Measurements from ENCODE around the gene BAMBI. TPM values are rescaled to one million over a fixed set of nuclear protein-coding genes. Genes with fewer than 3 reads are reported as not detected.
A peak's percentile ranks its signal among the peaks of the same experiment; 100 is the strongest.

Gene BAMBI
- total and polyA plus RNA-seq, 8 donors: 0.85 to 9.1 (median 1.5) TPM; not detected in 3

DNA sequence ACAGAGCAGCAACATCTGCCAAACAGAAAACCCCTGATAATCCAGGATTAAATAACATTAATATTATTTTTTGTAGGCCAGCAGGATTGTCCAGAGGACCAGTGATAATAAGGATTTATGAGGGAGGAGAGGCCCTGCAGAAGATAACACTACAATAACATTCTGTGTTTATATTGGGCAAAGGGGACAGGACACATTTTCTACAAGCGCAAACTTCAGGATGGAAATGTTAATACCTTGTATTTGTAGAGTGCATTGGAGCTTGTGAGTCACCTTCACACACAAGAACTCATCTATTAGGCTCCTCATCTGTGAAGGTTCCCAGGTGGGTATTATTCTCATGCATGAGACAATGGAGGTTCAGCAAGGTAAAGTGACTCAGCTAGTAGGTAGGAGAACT lies 51.0 kb downstream of the BAMBI start:
- Histone ChIP-seq H3K4me3 (no peak overlapping the region), H3K27ac (no peak overlapping the region), H3K4me1 (no peaks in the 10 kb centered on the region), H3K36me3 (no peaks in the 10 kb centered on the region), H3K27me3 (peaks cover 0 to 10% (median 0%) of the 10 kb centered on the region in 3 donors), H3K9me3 (no peaks in the 10 kb centered on the region)
- no peak for DNase-seq
- TF ChIP-seq POLR2AphosphoS5 (IDR thresholded peaks at IDR 0.05) (no peak), POLR2A (IDR thresholded peaks at IDR 0.05) (no peak), EP300 (IDR thresholded peaks at IDR 0.05) (no peak)
- TF ChIP-seq, protein P1, sequence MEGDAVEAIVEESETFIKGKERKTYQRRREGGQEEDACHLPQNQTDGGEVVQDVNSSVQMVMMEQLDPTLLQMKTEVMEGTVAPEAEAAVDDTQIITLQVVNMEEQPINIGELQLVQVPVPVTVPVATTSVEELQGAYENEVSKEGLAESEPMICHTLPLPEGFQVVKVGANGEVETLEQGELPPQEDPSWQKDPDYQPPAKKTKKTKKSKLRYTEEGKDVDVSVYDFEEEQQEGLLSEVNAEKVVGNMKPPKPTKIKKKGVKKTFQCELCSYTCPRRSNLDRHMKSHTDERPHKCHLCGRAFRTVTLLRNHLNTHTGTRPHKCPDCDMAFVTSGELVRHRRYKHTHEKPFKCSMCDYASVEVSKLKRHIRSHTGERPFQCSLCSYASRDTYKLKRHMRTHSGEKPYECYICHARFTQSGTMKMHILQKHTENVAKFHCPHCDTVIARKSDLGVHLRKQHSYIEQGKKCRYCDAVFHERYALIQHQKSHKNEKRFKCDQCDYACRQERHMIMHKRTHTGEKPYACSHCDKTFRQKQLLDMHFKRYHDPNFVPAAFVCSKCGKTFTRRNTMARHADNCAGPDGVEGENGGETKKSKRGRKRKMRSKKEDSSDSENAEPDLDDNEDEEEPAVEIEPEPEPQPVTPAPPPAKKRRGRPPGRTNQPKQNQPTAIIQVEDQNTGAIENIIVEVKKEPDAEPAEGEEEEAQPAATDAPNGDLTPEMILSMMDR (IDR thresholded peaks at IDR 0.05): no peak
- WGBS, 5 donors: 57 to 80% (median 63%) methylated on average over 1 of the region's 1 CpG
- intact Hi-C loops (cut with DNase I; ENCODE audit: low total_unique reads): no loop called here

DNA sequence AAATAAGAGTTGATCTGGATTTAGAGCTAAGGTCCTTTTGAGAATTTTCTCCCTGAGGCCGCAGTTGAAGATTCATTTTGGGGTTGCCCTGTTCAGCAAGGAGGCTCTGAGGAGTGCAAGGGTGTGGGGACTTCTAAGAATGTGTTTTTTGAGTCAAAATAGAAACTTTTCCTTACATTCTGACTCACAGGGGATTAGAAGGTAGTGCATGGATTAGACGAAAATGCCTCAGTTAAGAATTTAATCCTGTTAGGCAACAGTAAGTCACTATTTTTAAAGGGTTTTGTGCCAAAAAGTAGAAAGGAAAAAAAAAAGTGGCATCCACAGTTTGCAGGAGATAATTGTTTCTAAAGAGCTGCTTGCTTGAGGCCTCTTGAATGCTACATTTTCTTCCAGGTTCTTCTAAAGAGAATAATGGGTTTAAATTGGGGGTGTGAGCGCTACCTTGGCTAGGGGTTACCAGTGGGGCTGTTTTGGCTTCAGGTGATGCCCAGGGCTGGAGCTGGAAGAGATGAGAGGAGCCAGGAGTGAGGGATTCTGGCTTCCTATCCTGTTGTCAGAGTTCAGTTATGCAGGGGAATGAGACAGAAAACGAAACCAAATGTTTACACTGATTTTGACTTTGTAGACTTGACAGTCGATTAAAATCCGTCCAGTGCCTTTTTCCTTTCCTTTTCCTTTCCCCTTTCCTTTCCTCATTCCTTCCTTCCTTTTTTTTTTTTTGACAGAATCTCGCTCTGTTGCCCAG lies 52.9 kb downstream of the BAMBI start:
- TF ChIP-seq, protein P1 (IDR thresholded peaks at IDR 0.05): no peak
- TF ChIP-seq POLR2A (IDR thresholded peaks at IDR 0.05): no peak
- no peak for TF ChIP-seq EP300 (IDR thresholded peaks at IDR 0.05)
- TF ChIP-seq POLR2AphosphoS5 (IDR thresholded peaks at IDR 0.05): no peak
- Histone ChIP-seq H3K4me1 (no peaks in the 10 kb centered on the region), H3K9me3 (peaks cover 0 to 9% (median 4%) of the 10 kb centered on the region in 4 donors), H3K27ac (peak overlapping the region in 1 of 5 donors; percentile 20), H3K36me3 (no peaks in the 10 kb centered on the region), H3K4me3 (no peak overlapping the region), H3K27me3 (no peaks in the 10 kb centered on the region)
- intact Hi-C loops (cut with DNase I; ENCODE audit: low total_unique reads): no loop called here
- 58 to 66% (median 64%) methylated on average over 7 of the region's 7 CpGs for WGBS, 5 donors
- DNase-seq: no peak

DNA sequence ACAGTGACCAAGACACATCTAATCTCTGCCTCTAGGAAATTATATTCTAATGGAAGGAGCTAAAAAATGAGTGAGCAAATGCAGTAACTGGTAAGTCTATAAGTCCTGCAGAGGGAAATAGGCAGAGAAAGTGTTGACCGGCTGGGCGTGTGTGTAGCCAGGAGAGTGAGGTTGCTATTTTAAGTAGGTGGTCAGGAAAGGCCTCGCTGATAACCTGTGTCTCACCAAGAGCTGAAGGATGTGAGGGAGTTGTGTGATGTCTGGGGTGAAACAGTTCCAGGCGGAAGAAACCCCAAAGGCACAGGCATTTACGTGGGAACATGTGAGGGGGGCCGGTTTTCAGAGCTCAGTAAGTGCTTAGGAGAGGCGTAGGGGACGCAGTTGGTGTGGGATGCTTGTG lies 54.8 kb downstream of the BAMBI start:
- WGBS, 5 donors: 84 to 95% (median 93%) methylated on average over 8 of the region's 8 CpGs
- intact Hi-C loops (cut with DNase I; ENCODE audit: low total_unique reads): no loop called here
- Histone ChIP-seq H3K9me3 (peaks cover 0 to 9% (median 4%) of the 10 kb centered on the region in 4 donors), H3K27me3 (no peaks in the 10 kb centered on the region), H3K4me3 (no peak overlapping the region), H3K36me3 (no peaks in the 10 kb centered on the region), H3K4me1 (no peaks in the 10 kb centered on the region), H3K27ac (no peak overlapping the region)
- no peak for TF ChIP-seq POLR2AphosphoS5 (IDR thresholded peaks at IDR 0.05)
- TF ChIP-seq, protein P1 (IDR thresholded peaks at IDR 0.05): no peak
- DNase-seq: no peak

Small RNA genes lying within 50 kb of the gene (small RNA-seq; reads per million reads assigned to genes)
- gene RNU4ATAC6P (0 reads per million in 4 donors), gene RNU6-1067P (0 reads per million in 4 donors)

Other genes starting within 250 kb of the BAMBI start
- gene WAC, start 144.4 kb upstream of the BAMBI start, total RNA-seq: 100 to 1,000 TPM in 4 of 5 donors, 10 to 100 TPM in 1; 79.0 to 182 (median 137) TPM
- 10 to 100 TPM; 22.8 to 52.4 (median 31.4) TPM for gene WAC, start 144.4 kb upstream of the BAMBI start, polyA plus RNA-seq